ENCODE measurements around the gene IP6K3.

DNA sequence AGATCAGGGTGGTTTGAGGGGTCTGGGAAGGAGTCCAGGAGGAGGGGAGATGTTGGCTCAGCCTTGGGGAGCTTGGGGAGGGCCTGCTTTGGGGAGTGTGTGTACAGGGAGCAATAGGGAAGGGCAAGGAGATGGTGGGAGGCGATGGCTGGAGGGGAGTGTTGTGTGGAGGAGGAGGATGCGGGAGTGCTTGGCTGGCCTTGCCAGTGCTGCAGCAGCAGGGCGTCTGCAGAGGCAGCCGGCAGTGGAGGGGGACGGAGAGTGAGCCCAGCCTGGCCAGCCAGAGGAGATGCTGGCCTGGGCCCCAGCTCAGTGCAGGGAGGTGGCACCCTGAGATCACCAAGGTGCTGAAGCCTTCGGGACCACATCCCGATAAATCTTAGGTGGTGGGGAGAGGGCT lies 3.9 kb downstream of the IP6K3 start:
- TF ChIP-seq ZNF274 (IDR thresholded peaks at IDR 0.05; ENCODE audit: low read depth, low read length) (no peak), SUZ12 (IDR thresholded peaks at IDR 0.05; ENCODE audit: extremely low read depth, insufficient read depth, insufficient read length) (no peak), YY1 (IDR thresholded peaks at IDR 0.05; ENCODE audit: insufficient read depth, insufficient read length) (no peak)
